PC-3 (cell line): ENCODE results near the gene CD4. TPM values are rescaled to one million over a fixed set of nuclear protein-coding genes. Genes with fewer than 3 reads are reported as not detected.

Experiments used
- ATAC-seq: fragments of 200-7000 bp; cut with Tn5 transposase; 2 replicates; pipeline ENCODE4 v1.9.1; 2020; ENCODE audit warnings: mild to moderate bottlenecking, moderate library complexity
- BruUV-seq: library from RNA; stranded (reverse); fragments of 400-500 nt; replicated peaks from 2 replicates; lab custom pipeline; 2021; lab: Mats Ljungman, UMichigan
- CTCF ChIA-PET: fragments of 300-600 bp; sonication (Branson Sonifier 250); formaldehyde crosslinking; loops from one replicate; lab custom pipeline; 2022; ENCODE audit warnings: antibody characterized with exemption; lab: Charles Lee
- POLR2A ChIA-PET: fragments of 300-600 bp; sonication (Branson Sonifier 250); formaldehyde crosslinking; loops from one replicate; lab custom pipeline; 2022; ENCODE audit warnings: antibody characterized with exemption; ENCODE audit not compliant: unreplicated experiment; lab: Charles Lee
- DNase-seq: peaks from one replicate; pipeline ENCODE4 v3.0.0-alpha.2; 2015
- H2AFZ ChIP-seq: fragments of 300-600 bp; sonication (generic); 2 replicates; pipeline ENCODE4 v1.6.0; 2016; ENCODE audit warnings: antibody characterized with exemption, low read length
- H3F3A ChIP-seq: fragments of 300-600 bp; sonication (generic); one replicate; pipeline ENCODE4 v1.6.0; 2017; ENCODE audit warnings: antibody characterized with exemption, low read length, control low read depth, mild to moderate bottlenecking; ENCODE audit not compliant: unreplicated experiment
- H3K27ac ChIP-seq: fragments of 300-600 bp; sonication (generic); 2 replicates; pipeline ENCODE4 v1.5.1; 2016; ENCODE audit warnings: mild to moderate bottlenecking, low read length
- H3K27me3 ChIP-seq: fragments of 300-600 bp; sonication (generic); 2 replicates; pipeline ENCODE4 v1.6.1; 2016; ENCODE audit warnings: low read length, mixed read lengths
- H3K36me3 ChIP-seq: fragments of 300-600 bp; sonication (generic); 2 replicates; pipeline ENCODE4 v1.6.1; 2016; ENCODE audit warnings: low read depth, mixed run types, low read length, mixed read lengths
- H3K4me1 ChIP-seq: fragments of 300-600 bp; sonication (generic); 2 replicates; pipeline ENCODE4 v1.5.1; 2016; ENCODE audit warnings: low read length; ENCODE audit not compliant: insufficient read depth
- H3K4me2 ChIP-seq: fragments of 300-600 bp; sonication (generic); 2 replicates; pipeline ENCODE4 v1.6.0; 2016; ENCODE audit warnings: low read length
- H3K4me3 ChIP-seq: fragments of 300-600 bp; sonication (generic); 2 replicates; pipeline ENCODE4 v1.5.1; 2016; ENCODE audit warnings: mild to moderate bottlenecking, low read length, mixed read lengths
- H3K79me2 ChIP-seq: fragments of 300-600 bp; sonication (generic); 2 replicates; pipeline ENCODE4 v1.6.1; 2017; ENCODE audit warnings: low read length, mixed read lengths
- H3K9ac ChIP-seq: fragments of 300-600 bp; sonication (generic); 2 replicates; pipeline ENCODE4 v1.6.0; 2016; ENCODE audit warnings: mild to moderate bottlenecking, low read length
- H3K9me2 ChIP-seq: fragments of 300-600 bp; sonication (generic); replicated peaks from 2 replicates; pipeline ENCODE4 v1.6.1; 2016; ENCODE audit warnings: mixed run types, low read length, mixed read lengths
- H3K9me3 ChIP-seq: fragments of 300-600 bp; sonication (generic); 2 replicates; pipeline ENCODE4 v1.6.1; 2016; ENCODE audit warnings: low read length, mixed read lengths
- H4K20me1 ChIP-seq: fragments of 300-600 bp; sonication (generic); 2 replicates; pipeline ENCODE4 v1.6.1; 2016; ENCODE audit warnings: low read length, mixed read lengths
- CTCF ChIP-seq: fragments of 300-600 bp; sonication (generic); conservative IDR thresholded peaks from 2 replicates; pipeline ENCODE4 v1.5.1; 2017; ENCODE audit warnings: antibody characterized with exemption, low read depth, mild to moderate bottlenecking, low read length
- EZH2 ChIP-seq: fragments of 300-600 bp; sonication (generic); IDR thresholded peaks from one replicate; pipeline ENCODE4 v1.6.1; 2017; ENCODE audit warnings: antibody characterized with exemption, mild to moderate bottlenecking, low read length; ENCODE audit not compliant: unreplicated experiment
- EZH2phosphoT487 ChIP-seq: fragments of 300-600 bp; sonication (generic); IDR thresholded peaks from 2 replicates; pipeline ENCODE4 v1.6.1; 2018; ENCODE audit warnings: mild to moderate bottlenecking, antibody characterized with exemption, low read length, borderline replicate concordance
- intact Hi-C: fragments of 100-400 bp; cut with micrococcal nuclease; formaldehyde crosslinking; loops from 2 replicates; pipeline ENCODE4 v1.9.0; 2023
- total RNA-seq: library from RNA; depleted of rRNA; stranded (reverse); fragments of >200 nt; gene quantifications from 2 replicates; pipeline ENCODE4 v1.2.3, GENCODE V29; 2014

Gene CD4
- total RNA-seq, 1 experiment from 2014 or later: not detected

- CTCF ChIA-PET: no interaction called here
- intact Hi-C loops: no loop called here
- ATAC-seq (no peak), DNase-seq (no peak)
- H4K20me1 ChIP-seq: no peaks in the 10 kb centered on the region
- no peaks in the 10 kb centered on the region for H3K9me3 ChIP-seq
- H3K27ac ChIP-seq: no peak within 1 kb of the TSS
- no peaks in the 10 kb centered on the region for H3K79me2 ChIP-seq
- no peaks in the 10 kb centered on the region for H3K27me3 ChIP-seq
- H3K9ac ChIP-seq: peak within 1 kb of the TSS; percentile 22; the same call in 1 of the 2 replicates
- H3K4me2 ChIP-seq: peak within 1 kb of the TSS; percentile 86
- POLR2A ChIA-PET: no interaction called here
- BruUV-seq: no TSS peak
- peak within 1 kb of the TSS; percentile 76 for H2AFZ ChIP-seq
- peaks cover 5% of the 10 kb centered on the region; the same call in 1 of the 2 replicates for H3K4me1 ChIP-seq
- H3K4me3 ChIP-seq: peak within 1 kb of the TSS; percentile 67
- no peaks in the 10 kb centered on the region for H3F3A ChIP-seq
- no peaks in the 10 kb centered on the region for H3K36me3 ChIP-seq
- no peak for TF ChIP-seq EZH2
- no peak for TF ChIP-seq CTCF
- no peak for TF ChIP-seq EZH2phosphoT487
- no peaks in the 10 kb centered on the region for H3K9me2 ChIP-seq
Measured at GRCh38 chr12:6827982-6828780, 38.9 kb downstream of the CD4 start, which contains the start of gene P3H3. P3H3 (plus strand) TSS chr12:6828407; CDS start chr12:6828441, 34 bp downstream.

- DNase-seq (no peak), ATAC-seq (no peak)
- Histone ChIP-seq H3K27me3 (no peaks in the 10 kb centered on the region), H2AFZ (peak overlapping the region; percentile 76), H3K9ac (peak overlapping the region; percentile 22; the same call in 1 of the 2 replicates), H3K4me3 (peak overlapping the region; percentile 67), H3K9me3 (no peaks in the 10 kb centered on the region), H4K20me1 (no peaks in the 10 kb centered on the region), H3K27ac (no peak overlapping the region), H3K9me2 (no peaks in the 10 kb centered on the region), H3K79me2 (no peaks in the 10 kb centered on the region), H3F3A (no peaks in the 10 kb centered on the region), H3K4me2 (peak overlapping the region; percentile 86), H3K36me3 (no peaks in the 10 kb centered on the region), H3K4me1 (peaks cover 5% of the 10 kb centered on the region; the same call in 1 of the 2 replicates)
- TF ChIP-seq EZH2 (no peak), EZH2phosphoT487 (no peak), CTCF (no peak)
- CTCF ChIA-PET: no interaction called here
- POLR2A ChIA-PET: no interaction called here
- no TSS peak for BruUV-seq
- intact Hi-C loops: no loop called here
Measured at GRCh38 chr12:6828781-6829535, 39.6 kb downstream of the CD4 start.
